Adipose tissue (tissue), 3 donors: ENCODE results near the gene TPM1. TPM values are rescaled to one million over a fixed set of nuclear protein-coding genes. Genes with fewer than 3 reads are reported as not detected.
A peak's percentile ranks its signal among the peaks of the same experiment; 100 is the strongest.

Source experiments
- H3K27ac ChIP-seq: one replicate; pipeline ENCODE4 v1.5.1; 2013; ENCODE audit warnings: low read depth, low read length
- WGBS, 3 donors: extraction: QIAGEN DNeasy Blood & Tissue Kit; methylation state at CpG; one replicate each; pipeline ENCODE4 v1.1.7; 2013; 5-methylcytosine and 5-hydroxymethylcytosine counted together
- polyA plus RNA-seq, 3 donors: library from polyadenylated mRNA; stranded (reverse); fragments of 200-250 nt; gene quantifications; one replicate each; pipeline ENCODE4 v1.2.3, GENCODE V29; 2013
- donor health status: healthy with polysubstance abuse.
- donor health status: Bipolar disorder and iron deficiency.
- donor health status: healthy.

TPM1 gene
- polyA plus RNA-seq, 3 donors, result 149 to 274 (median 201) TPM

DNA sequence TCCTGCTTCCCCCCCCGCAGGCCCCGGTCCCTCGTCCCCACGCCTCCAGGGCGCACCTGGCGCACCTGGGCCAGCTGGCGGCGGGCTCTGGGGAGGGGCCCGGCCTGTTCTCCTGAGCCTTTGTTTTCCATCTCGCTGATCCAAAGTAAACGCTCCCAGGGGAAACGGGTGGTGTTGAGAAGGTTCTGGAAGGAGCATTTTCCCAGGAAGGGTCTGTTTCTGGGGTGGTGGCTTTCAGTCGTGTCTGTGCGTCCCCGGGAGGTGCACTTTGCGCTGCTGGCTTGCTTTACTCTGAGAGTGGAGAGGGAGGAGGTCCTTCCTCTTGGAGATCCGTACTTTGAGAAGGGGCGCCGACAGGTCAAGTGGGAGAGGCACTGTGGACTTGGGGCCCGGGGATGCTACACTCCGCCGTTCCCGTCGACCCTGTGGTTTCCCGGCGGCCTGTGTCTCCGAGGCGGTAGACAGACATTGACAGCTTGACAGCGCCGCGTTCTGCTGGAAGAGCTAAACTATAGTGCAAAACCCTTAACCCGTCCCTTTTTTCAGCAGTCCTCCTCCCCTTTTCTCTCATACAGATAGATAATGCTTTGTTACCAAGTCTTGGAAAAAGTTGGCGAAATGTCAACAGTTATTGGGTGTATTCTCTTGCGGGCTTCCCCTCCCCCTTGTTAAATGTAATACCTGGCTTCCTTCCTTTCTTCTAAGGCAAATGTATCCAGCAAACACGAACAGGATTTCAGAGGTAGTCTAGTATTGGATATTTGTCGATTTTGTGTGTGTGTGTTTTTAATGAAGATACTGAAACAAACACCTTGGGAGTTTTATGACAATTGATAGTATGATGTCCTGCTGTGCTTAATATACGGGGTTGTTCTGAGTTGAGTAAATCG lies 6.5 kb downstream of the TPM1 start:
- no peak overlapping the region for H3K27ac ChIP-seq
- WGBS, 3 donors, result 2 to 3% (median 3%) methylated on average over 36 to 38 of the region's 38 CpGs

DNA sequence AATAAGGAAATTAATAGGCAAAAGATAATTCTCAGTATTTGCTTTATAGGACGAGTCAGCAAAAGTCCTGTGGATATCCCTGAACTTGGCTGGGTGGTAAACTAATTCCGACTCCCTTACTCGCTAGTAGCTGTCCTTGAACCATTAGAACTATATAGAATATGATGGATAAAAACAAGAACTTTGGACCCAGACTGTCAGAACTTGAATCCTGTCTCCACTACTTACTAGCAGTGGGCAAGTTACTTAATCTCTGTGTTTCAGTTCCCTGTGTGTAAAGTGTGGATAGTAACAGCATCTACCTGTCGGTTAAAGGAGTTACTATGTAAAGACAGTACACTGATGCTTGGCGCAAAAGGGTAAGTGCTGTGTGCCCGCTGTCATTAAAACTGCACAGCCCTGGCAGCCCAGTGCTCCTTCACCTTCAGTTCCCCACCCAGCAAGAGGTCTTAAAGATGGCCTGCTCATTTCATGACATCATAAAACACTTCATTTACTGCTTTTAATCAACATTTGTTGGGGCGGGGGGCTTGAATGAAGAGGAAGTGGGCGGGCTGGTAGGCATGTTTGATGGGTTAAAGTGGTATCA lies 7.3 kb downstream of the TPM1 start:
- WGBS, 3 donors, result 62 to 77% (median 77%) methylated on average over 8 of the region's 8 CpGs
- H3K27ac ChIP-seq, result no peak overlapping the region

GRCh38 chr15:63050731-63051155 lies 8.2 kb downstream of the TPM1 start:
- no peak overlapping the region for H3K27ac ChIP-seq

DNA sequence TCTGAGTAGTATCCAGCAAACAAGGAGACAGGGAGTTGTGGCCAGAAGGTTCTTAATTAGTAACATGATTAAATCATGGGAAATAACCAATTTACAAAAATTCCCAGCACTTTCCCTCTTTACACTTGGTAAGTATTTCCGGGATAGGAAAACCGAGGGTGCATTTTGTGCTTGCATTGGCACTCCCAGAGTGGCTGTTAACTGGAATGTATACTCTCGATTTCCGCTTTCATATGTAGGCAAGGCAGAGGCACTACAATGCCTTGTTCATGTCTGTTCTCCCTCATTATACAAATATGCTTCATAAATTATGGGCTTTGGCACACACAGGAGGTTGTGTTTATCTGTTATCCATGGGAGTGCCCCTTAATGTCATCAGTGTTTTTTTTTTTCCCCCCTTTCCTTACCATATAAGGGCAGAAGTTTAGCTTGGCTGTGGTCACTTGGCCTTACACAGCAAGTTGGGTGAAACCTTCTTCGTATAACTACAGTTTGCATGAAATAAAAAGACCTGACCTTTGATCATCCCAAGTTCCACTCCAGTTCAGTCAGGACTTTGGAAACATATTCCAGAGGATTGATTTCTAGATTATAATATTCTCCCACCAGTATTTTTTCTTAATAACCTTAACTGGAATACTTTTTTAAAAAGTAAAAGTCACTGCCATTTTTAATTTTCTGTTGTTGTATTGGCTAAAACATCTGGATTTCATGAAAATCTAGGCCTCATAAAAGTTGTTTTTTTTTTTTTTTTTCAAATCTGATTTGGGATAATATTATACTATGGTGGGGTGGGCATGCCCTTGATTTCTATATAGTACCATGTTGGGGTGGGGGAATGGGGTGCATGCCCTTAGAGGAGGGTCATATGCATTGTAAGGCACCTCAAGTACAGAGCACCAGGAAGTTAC lies 8.9 kb downstream of the TPM1 start:
- 40 to 49% (median 44%) methylated on average over 5 of the region's 5 CpGs for WGBS, 3 donors

GRCh38 chr15:63052077-63052841 lies 9.7 kb downstream of the TPM1 start:
- 70 to 90% (median 81%) methylated on average over 10 of the region's 10 CpGs for WGBS, 3 donors
- H3K27ac ChIP-seq, result no peak overlapping the region

More for the DNA sequence above, 8.9 kb downstream of the TPM1 start:
- no peak overlapping the region for H3K27ac ChIP-seq

- 35 to 66% (median 54%) methylated on average over 7 of the region's 7 CpGs for WGBS, 3 donors
- peak overlapping the region; percentile 45 for H3K27ac ChIP-seq
Observed at GRCh38 chr15:63052961-63053698, 10.6 kb downstream of the TPM1 start.

DNA sequence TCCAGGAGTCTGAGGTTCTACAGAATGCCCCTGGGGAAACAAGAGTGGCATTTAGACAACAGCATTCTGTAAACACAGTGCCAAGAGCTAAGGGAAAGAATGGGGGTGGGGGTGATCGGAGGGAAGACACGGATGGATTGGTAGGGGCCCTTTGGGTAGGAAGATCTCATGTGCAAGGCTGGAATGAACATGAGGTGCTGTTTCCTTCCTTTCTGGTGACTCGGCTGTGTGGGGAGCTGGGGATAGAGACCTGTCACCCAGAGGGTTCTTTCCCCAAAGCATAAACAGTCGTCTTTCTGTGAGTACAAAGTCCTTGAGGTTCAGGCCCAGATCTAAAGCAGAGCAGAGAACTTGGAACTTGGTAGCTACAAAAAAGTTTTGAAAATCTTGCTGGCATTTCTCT lies 11.7 kb downstream of the TPM1 start:
- WGBS, 3 donors, result 42 to 74% (median 58%) methylated on average over 4 of the region's 4 CpGs
- H3K27ac ChIP-seq, result peak overlapping the region; percentile 29

- 33 to 64% (median 64%) methylated on average over 1 of the region's 1 CpG for WGBS, 3 donors
- no peak overlapping the region for H3K27ac ChIP-seq
Observed at GRCh38 chr15:63054985-63055384, 12.4 kb downstream of the TPM1 start.

- WGBS, 3 donors, result 22 to 70% (median 42%) methylated on average over 6 of the region's 6 CpGs
- H3K27ac ChIP-seq, result no peak overlapping the region
Observed at GRCh38 chr15:63056829-63057228, 14.3 kb downstream of the TPM1 start.

- no peak overlapping the region for H3K27ac ChIP-seq
- WGBS, 3 donors, result 84 to 97% (median 88%) methylated on average over 8 of the region's 8 CpGs
Observed at GRCh38 chr15:63057468-63058345, 15.2 kb downstream of the TPM1 start.

GRCh38 chr15:63059075-63059474 lies 16.5 kb downstream of the TPM1 start:
- no peak overlapping the region for H3K27ac ChIP-seq
- 57 to 60% (median 57%) methylated on average over 3 of the region's 3 CpGs for WGBS, 3 donors

DNA sequence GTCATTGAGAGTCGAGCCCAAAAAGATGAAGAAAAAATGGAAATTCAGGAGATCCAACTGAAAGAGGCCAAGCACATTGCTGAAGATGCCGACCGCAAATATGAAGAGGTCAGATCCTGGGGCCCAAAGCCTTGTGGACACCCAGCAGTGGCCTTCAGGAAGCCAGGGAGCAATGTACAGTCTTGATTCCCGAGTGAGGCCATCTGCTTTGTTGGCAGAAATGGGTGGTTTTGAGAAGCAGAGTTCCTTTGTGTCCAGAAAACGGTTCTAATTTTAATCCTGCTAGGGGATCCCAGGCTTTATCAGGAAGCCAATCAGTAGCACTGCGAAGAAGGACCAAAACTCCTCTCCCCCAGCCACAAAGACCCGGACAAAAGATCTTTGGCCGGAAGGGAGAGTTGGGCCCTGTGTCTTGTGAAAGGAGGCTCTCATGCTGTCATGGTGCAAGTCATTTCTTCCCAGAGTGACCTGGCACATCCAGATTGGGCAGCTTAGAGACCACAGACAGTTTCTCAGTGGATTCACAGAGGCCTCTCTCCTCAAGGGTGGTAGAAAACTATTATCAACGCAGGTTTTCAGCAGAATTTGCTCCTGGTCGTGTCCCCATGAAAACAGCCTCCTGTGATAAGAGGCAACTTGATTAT lies 17.1 kb downstream of the TPM1 start:
- WGBS, 3 donors, result 83 to 84% (median 84%) methylated on average over 10 of the region's 10 CpGs
- H3K27ac ChIP-seq, result no peak overlapping the region

GRCh38 chr15:63060699-63061098 lies 18.2 kb downstream of the TPM1 start:
- WGBS, 3 donors, result 81 to 91% (median 89%) methylated on average over 10 of the region's 10 CpGs
- H3K27ac ChIP-seq, result no peak overlapping the region

DNA sequence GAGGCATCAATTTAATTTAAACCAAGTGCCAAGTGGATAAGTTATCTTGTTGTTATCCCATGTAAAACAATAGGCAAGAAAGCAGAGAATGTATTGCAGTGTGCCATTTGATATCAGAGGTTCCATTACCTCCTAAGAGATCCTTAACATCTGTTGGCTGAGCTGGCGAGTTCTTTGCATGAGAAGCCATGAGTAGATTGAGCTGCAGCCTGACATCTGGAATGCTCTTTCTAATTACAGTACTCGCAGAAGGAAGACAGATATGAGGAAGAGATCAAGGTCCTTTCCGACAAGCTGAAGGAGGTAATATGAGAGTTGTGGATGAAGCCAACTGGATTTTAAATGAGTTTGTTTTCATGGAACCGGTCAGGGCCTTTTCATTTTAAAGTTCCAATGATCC lies 19.4 kb downstream of the TPM1 start:
- H3K27ac ChIP-seq, result no peak overlapping the region
- WGBS, 3 donors, result 77 to 79% (median 77%) methylated on average over 4 of the region's 4 CpGs

- H3K27ac ChIP-seq, result no peak overlapping the region
- WGBS, 3 donors, result 52 to 86% (median 72%) methylated on average over 2 of the region's 2 CpGs
Observed at GRCh38 chr15:63063164-63063756, 20.7 kb downstream of the TPM1 start.

DNA sequence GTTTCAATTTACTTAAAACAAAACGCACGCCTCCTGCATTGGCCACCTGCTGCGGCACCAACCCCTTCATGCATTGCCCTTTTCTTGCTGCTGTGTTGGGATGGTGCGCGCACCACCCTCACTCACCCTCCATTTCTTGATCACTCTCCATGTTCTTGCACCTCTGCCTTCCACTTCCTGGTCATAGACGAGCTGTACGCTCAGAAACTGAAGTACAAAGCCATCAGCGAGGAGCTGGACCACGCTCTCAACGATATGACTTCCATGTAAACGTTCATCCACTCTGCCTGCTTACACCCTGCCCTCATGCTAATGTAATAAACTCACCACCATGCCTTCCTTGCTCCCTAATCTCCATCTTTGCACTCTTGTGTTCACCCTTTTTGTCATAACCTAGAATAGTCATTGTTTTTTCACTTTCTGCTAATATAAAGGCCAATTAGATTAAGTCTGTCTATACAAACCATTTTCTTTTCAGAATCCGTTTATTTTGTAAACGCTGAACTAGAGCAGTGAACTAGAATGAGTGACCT lies 21.4 kb downstream of the TPM1 start:
- WGBS, 3 donors, result 88 to 92% (median 92%) methylated on average over 13 of the region's 13 CpGs
- no peak overlapping the region for H3K27ac ChIP-seq
